ENCODE measurements around the gene MYLK. TPM values are rescaled to one million over a fixed set of nuclear protein-coding genes. Genes with fewer than 3 reads are reported as not detected.

Gene MYLK
- total and polyA plus RNA-seq, 7 donors = 3.2 to 13.7 (median 5.8) TPM

GRCh38 chr3:123576122-123576521 lies 308.0 kb downstream of the MYLK start:
- no peak for ATAC-seq
- H3K4me3 ChIP-seq = no peak overlapping the region
- H3K9me3 ChIP-seq = no peaks in the 10 kb centered on the region
- no peak for DNase-seq
- no peaks in the 10 kb centered on the region for H3K27me3 ChIP-seq (ENCODE audit: insufficient read depth in 3 of 3, low read length in 2 of 3)
- H3K4me1 ChIP-seq = no peaks in the 10 kb centered on the region
- TF ChIP-seq, protein P1, sequence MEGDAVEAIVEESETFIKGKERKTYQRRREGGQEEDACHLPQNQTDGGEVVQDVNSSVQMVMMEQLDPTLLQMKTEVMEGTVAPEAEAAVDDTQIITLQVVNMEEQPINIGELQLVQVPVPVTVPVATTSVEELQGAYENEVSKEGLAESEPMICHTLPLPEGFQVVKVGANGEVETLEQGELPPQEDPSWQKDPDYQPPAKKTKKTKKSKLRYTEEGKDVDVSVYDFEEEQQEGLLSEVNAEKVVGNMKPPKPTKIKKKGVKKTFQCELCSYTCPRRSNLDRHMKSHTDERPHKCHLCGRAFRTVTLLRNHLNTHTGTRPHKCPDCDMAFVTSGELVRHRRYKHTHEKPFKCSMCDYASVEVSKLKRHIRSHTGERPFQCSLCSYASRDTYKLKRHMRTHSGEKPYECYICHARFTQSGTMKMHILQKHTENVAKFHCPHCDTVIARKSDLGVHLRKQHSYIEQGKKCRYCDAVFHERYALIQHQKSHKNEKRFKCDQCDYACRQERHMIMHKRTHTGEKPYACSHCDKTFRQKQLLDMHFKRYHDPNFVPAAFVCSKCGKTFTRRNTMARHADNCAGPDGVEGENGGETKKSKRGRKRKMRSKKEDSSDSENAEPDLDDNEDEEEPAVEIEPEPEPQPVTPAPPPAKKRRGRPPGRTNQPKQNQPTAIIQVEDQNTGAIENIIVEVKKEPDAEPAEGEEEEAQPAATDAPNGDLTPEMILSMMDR (IDR thresholded peaks at IDR 0.05) = no peak
- H3K36me3 ChIP-seq (ENCODE audit: insufficient read depth in 1 of 2, low read depth in 1 of 2) = peaks cover 0 to 36% of the 10 kb centered on the region in 2 donors
- no peak overlapping the region for H3K27ac ChIP-seq
- intact Hi-C loops (cut with DNase I) = no loop called here
- 79 to 94% (median 90%) methylated on average over 3 of the region's 3 CpGs for WGBS, 3 donors

GRCh38 chr3:123571973-123572365 lies 312.2 kb downstream of the MYLK start:
- ATAC-seq = no peak
- DNase-seq = no peak
- intact Hi-C loops (cut with DNase I) = no loop called here
- H3K4me3 ChIP-seq = no peak overlapping the region
- H3K9me3 ChIP-seq = no peaks in the 10 kb centered on the region
- no peaks in the 10 kb centered on the region for H3K27me3 ChIP-seq (ENCODE audit: insufficient read depth in 3 of 3, low read length in 2 of 3)
- 78 to 98% (median 96%) methylated on average over 2 of the region's 2 CpGs for WGBS, 3 donors
- H3K4me1 ChIP-seq = no peaks in the 10 kb centered on the region
- no peak overlapping the region for H3K27ac ChIP-seq
- H3K36me3 ChIP-seq (ENCODE audit: insufficient read depth in 1 of 2, low read depth in 1 of 2) = peaks cover 0 to 12% of the 10 kb centered on the region in 2 donors
- TF ChIP-seq, protein P1 (IDR thresholded peaks at IDR 0.05) = no peak

DNA sequence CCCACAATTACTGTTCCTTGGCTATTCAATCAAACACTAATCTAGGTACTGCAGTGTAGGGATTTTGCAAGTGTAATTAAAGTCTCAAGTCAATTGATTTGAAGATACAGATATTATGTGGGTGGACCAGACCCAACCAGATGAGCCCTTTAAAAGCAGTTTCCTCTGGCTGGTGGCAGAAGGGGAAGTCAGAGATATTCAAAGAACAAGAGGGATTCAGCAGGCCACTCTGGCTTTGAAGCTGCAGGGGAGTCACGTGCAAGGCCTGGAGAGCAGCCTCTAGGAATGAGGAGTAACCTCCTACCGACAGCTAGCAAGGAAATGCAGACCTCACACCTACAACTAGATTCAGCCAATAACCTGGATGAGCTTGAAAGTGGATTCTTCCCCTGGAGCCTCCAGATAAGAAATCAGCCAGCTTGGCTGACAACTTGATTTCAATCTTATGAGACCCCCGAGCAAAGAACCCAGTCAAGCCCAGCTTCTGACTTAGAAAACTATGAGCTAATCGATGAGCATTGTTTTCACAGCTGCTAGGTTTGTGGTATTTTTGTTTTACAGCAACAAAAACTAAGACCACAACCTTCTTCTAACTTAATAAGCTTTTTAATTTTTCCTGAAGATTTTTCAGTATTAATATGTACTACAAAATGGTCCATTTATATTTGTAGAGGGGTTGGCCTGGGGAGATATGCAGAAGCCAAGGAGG lies 312.7 kb downstream of the MYLK start:
- H3K9me3 ChIP-seq = no peaks in the 10 kb centered on the region
- intact Hi-C loops (cut with DNase I) = no loop called here
- WGBS, 3 donors = 71 to 81% (median 78%) methylated on average over 4 of the region's 4 CpGs
- H3K27me3 ChIP-seq (ENCODE audit: insufficient read depth in 3 of 3, low read length in 2 of 3) = no peaks in the 10 kb centered on the region
- H3K4me1 ChIP-seq = no peaks in the 10 kb centered on the region
- ATAC-seq (no peak), DNase-seq (no peak)
- TF ChIP-seq, protein P1 (IDR thresholded peaks at IDR 0.05) = no peak
- no peak overlapping the region for H3K4me3 ChIP-seq
- H3K27ac ChIP-seq = no peak overlapping the region
- peaks cover 0 to 12% of the 10 kb centered on the region in 2 donors for H3K36me3 ChIP-seq (ENCODE audit: insufficient read depth in 1 of 2, low read depth in 1 of 2)

DNA sequence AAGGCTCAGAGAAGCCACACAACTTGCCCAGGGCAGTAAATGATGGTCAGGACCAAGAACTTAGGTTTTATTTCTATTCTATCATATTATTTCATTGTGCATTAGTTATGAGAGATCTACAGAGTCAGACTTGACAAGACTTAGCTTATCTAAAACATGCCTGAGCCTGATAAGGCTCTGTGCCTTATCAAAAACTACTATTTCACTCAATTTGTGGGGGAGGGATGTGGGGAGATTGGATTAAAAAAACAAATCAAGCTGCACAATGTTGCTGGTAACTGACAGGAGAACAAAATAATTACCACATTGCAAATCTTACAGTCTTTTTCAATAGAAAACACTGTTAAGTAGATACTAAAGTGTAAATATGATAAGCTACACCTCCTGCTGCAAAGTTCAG lies 315.3 kb downstream of the MYLK start:
- TF ChIP-seq, protein P1 (IDR thresholded peaks at IDR 0.05) = no peak
- Histone ChIP-seq H3K27me3 (ENCODE audit: insufficient read depth in 3 of 3, low read length in 2 of 3) (no peaks in the 10 kb centered on the region), H3K27ac (no peak overlapping the region), H3K36me3 (ENCODE audit: insufficient read depth in 1 of 2, low read depth in 1 of 2) (peaks cover 0 to 15% of the 10 kb centered on the region in 2 donors), H3K4me1 (no peaks in the 10 kb centered on the region), H3K4me3 (no peak overlapping the region), H3K9me3 (no peaks in the 10 kb centered on the region)
- DNase-seq (no peak), ATAC-seq (no peak)
- intact Hi-C loops (cut with DNase I) = no loop called here

DNA sequence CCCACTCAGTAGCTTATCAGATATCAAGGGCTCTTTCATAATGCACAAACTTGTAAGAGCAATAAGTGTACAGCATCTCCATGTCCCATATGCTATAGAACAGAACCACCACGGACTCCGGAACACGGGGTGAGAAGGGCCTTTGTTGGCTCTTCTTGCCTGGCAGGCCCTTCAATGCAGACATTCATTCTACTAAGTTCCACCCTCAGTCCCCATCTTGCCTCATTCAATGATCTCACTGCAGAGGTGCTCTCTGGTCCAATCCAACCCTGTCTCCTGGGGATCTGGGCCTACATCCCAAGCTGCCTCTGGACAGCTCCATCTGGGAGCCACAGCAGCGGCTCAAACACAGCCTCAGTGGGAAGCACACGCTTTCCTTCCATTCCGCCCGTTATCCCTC lies 316.1 kb downstream of the MYLK start:
- Histone ChIP-seq H3K36me3 (ENCODE audit: insufficient read depth in 1 of 2, low read depth in 1 of 2) (peaks cover 0 to 19% of the 10 kb centered on the region in 2 donors), H3K27me3 (ENCODE audit: insufficient read depth in 3 of 3, low read length in 2 of 3) (no peaks in the 10 kb centered on the region), H3K9me3 (no peaks in the 10 kb centered on the region), H3K27ac (no peak overlapping the region), H3K4me1 (no peaks in the 10 kb centered on the region), H3K4me3 (no peak overlapping the region)
- ATAC-seq = no peak
- TF ChIP-seq, protein P1 (IDR thresholded peaks at IDR 0.05) = no peak
- intact Hi-C loops (cut with DNase I) = no loop called here
- 96 to 98% (median 97%) methylated on average over 7 of the region's 7 CpGs for WGBS, 3 donors
- DNase-seq = no peak
